Bronchial epithelial cell (primary cell): Measurements from ENCODE around the gene TP53I13. TPM values are rescaled to one million over a fixed set of nuclear protein-coding genes. Genes with fewer than 3 reads are reported as not detected.
A peak's percentile ranks its signal among the peaks of the same experiment; 100 is the strongest.

Source experiments
- DNase-seq: peaks from one replicate; pipeline ENCODE4 v3.0.0-alpha.2; 2010; ENCODE audit warnings: low read depth
- FAIRE-seq: peaks from 2 replicates; lab custom pipeline; 2011; peaks lifted over from hg19 to GRCh38; lab: Jason Lieb, UNC
- H3K27me3 ChIP-seq: 2 replicates; pipeline ENCODE4 v1.5.1; 2011; ENCODE audit warnings: low read length; ENCODE audit not compliant: control insufficient read depth, insufficient read depth
- H3K36me3 ChIP-seq: 2 replicates; pipeline ENCODE4 v1.5.1; 2011; ENCODE audit warnings: low read length; ENCODE audit not compliant: control insufficient read depth, insufficient read depth
- H3K4me3 ChIP-seq: 2 replicates; pipeline ENCODE4 v1.5.1; 2011; ENCODE audit warnings: mild to moderate bottlenecking, low read depth, low read length, control low read depth
- total RNA-seq: library from RNA; depleted of rRNA; stranded (reverse); fragments of >200 nt; gene quantifications from 2 replicates; pipeline ENCODE4 v1.2.1, GENCODE V29; 2014
- TF ChIP-seq, protein P1 (sequence below): IDR thresholded peaks from 2 replicates; pipeline ENCODE4 v1.5.1; 2011; ENCODE audit warnings: mild to moderate bottlenecking, moderate library complexity, low read length, control low read depth, inconsistent platforms; ENCODE audit not compliant: insufficient read depth, severe bottlenecking

TP53I13 gene
- total RNA-seq, 1 donor from 2014 or later = 25.3 TPM

DNA sequence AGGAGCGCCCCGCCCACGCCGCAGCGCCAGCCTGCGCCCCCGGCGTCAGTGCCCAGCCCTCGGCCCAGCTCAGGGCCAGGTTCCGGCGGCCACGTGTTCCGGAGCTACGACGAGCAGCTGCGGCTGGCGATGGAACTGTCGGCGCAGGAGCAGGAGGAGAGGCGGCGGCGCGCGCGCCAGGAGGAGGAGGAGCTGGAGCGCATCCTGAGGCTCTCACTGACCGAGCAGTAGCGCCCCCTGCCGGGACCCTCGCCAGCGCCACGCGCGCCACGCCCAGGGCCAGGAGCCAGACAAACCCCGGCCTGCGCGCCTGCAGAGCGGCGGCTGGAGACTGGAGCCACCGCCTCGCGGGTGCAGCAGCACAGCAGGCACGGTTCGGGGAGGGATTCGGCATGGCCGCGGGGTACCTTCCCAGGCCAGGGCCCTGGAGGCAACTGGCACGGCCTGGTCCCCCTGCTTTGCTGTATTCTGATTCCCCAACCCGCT is 44.9 kb downstream of the TP53I13 start:
- DNase-seq (peak; percentile 69), FAIRE-seq (no peak)
- Histone ChIP-seq H3K36me3 (peaks cover 2% of the 10 kb centered on the region), H3K27me3 (no peaks in the 10 kb centered on the region), H3K4me3 (peak overlapping the region; percentile 21)
- TF ChIP-seq, protein P1, sequence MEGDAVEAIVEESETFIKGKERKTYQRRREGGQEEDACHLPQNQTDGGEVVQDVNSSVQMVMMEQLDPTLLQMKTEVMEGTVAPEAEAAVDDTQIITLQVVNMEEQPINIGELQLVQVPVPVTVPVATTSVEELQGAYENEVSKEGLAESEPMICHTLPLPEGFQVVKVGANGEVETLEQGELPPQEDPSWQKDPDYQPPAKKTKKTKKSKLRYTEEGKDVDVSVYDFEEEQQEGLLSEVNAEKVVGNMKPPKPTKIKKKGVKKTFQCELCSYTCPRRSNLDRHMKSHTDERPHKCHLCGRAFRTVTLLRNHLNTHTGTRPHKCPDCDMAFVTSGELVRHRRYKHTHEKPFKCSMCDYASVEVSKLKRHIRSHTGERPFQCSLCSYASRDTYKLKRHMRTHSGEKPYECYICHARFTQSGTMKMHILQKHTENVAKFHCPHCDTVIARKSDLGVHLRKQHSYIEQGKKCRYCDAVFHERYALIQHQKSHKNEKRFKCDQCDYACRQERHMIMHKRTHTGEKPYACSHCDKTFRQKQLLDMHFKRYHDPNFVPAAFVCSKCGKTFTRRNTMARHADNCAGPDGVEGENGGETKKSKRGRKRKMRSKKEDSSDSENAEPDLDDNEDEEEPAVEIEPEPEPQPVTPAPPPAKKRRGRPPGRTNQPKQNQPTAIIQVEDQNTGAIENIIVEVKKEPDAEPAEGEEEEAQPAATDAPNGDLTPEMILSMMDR = peak; percentile 90

- FAIRE-seq = no peak
- TF ChIP-seq, protein P1 = no peak
- H3K4me3 ChIP-seq = peak overlapping the region; percentile 21
- no peaks in the 10 kb centered on the region for H3K27me3 ChIP-seq
- H3K36me3 ChIP-seq = peaks cover 2% of the 10 kb centered on the region
- DNase-seq = no peak
Measured at GRCh38 chr17:29613856-29614255, 45.4 kb downstream of the TP53I13 start.

DNA sequence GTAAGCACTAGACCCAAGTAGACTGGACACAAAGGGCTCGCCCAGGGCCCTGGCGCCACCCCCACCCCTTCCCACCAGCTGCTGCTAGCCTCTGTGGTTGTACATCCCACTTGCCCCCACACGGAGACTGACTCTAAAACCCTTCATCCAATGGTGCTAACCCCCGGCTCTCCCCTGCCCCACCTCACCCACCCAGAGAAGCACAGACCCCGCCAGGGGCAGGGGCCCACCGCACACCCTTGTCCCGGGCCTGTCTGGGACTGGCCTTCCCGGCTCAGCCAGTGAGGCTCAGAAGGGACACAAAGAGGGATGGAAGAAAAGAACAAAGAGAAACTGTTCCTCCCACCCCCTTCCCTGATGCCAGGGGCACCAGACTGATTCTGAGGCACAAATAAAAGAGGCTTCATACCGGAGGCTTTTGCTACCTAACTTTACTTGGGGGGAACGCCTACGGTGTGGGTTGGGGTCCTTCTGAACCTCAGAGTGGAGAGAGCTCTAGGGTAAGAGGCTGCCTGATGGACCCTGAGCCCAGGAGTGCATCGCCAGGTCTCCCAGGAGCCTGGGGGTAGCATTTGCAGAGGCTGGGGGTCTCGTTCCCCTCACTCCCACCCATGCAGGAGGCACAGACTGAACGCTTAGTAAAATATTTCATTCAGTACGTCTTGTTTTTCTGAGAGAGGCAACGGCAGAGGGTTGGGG is 46.0 kb downstream of the TP53I13 start:
- no peak overlapping the region for H3K4me3 ChIP-seq
- TF ChIP-seq, protein P1 = no peak
- FAIRE-seq (no peak), DNase-seq (no peak)
- no peaks in the 10 kb centered on the region for H3K36me3 ChIP-seq
- H3K27me3 ChIP-seq = no peaks in the 10 kb centered on the region

GRCh38 chr17:29615048-29615385 is 46.5 kb downstream of the TP53I13 start:
- peak overlapping the region; percentile 15 for H3K4me3 ChIP-seq
- no peak for DNase-seq

DNA sequence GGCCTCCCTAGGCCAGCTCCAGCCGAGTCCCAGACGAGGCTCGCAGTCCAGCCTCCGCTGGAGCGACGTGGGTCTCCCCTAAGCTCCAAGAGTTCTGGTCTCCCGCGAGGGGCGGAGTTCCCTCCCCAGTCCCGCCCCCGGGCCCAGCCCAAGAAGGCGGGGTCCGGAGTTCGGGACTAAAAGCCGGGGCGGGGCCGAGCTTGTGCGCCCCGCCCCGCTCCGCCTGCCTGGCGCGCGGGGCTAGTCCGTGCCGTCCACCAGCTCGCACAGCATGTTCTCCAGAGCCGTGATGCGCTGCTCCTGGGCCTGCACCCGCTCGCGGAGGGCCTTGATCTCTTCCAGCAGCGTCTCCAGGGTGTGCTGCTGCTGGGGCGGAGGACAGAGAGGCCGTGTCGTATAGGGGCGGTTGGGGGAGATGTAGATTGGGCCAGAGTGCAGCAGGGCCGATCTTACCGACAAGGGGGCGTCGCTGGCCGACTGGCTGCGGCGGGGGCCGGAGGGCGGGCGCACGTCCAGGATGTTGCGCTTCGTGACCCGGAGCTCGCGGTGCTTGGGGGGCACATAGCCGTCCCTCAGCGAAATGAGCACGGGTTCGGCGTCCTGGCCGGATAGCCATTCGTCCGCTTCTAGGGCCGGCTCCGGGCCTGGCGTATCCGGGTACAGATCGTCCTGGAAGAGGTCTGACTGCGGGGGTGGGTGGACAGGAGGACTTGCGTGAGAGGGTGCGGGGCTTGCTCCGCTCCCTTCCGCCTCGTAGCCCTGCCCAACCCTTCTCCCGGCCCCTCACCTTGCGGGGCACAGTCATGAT is 47.2 kb downstream of the TP53I13 start:
- DNase-seq = peak; percentile 72
- FAIRE-seq = no peak
- peak overlapping the region; percentile 31 for H3K4me3 ChIP-seq
- H3K27me3 ChIP-seq = no peaks in the 10 kb centered on the region
- H3K36me3 ChIP-seq = no peaks in the 10 kb centered on the region
- TF ChIP-seq, protein P1 = no peak

More at GRCh38 chr17:29615048-29615385, 46.5 kb downstream of the TP53I13 start:
- no peaks in the 10 kb centered on the region for H3K27me3 ChIP-seq
- TF ChIP-seq, protein P1 = no peak
- no peak for FAIRE-seq
- no peaks in the 10 kb centered on the region for H3K36me3 ChIP-seq
